Measurements from ENCODE around the gene PDLIM7.

- no peak for TF ChIP-seq CTCF (conservative IDR thresholded peaks at IDR 0.05; ENCODE audit: low read depth in 2 of 2)
- no peak for TF ChIP-seq POLR2AphosphoS5 (IDR thresholded peaks at IDR 0.05; ENCODE audit: low read depth)
- no peak for TF ChIP-seq NANOG (IDR thresholded peaks at IDR 0.05; ENCODE audit: borderline replicate concordance)
- no peak for TF ChIP-seq ZNF114 (CRISPR knock-in tag; IDR thresholded peaks at IDR 0.05)
- TF ChIP-seq EZH2 (IDR thresholded peaks at IDR 0.05; ENCODE audit: low read depth, unreplicated experiment) = no peak
- no peak for TF ChIP-seq EZH2phosphoT487 (IDR thresholded peaks at IDR 0.05; ENCODE audit: unreplicated experiment)
- TF ChIP-seq REST (IDR thresholded peaks at IDR 0.05; ENCODE audit: unreplicated experiment) = no peak
- TF ChIP-seq CREB1 (CRISPR knock-in tag; IDR thresholded peaks at IDR 0.05; ENCODE audit: low read depth) = no peak
- no peak for TF ChIP-seq ETS1 (IDR thresholded peaks at IDR 0.05)
- no peak for TF ChIP-seq JUNB (IDR thresholded peaks at IDR 0.05; ENCODE audit: unreplicated experiment)
Observed at GRCh38 chr5:177440990-177441780, 56.2 kb downstream of the PDLIM7 start.
